Thyroid gland (tissue), 4 donors: Measurements from ENCODE around the gene PPP1R13B. TPM values are rescaled to one million over a fixed set of nuclear protein-coding genes. Genes with fewer than 3 reads are reported as not detected.
A peak's percentile ranks its signal among the peaks of the same experiment; 100 is the strongest.

Experiments
- DNase-seq, 2 donors: peaks; one replicate each; pipeline ENCODE4 v3.0.0-alpha.2; 2019
- H3K27ac ChIP-seq, 3 donors: fragments of 200-600 bp; sonication (generic); 1 replicate in 2 of 3; 2 replicates in 1 of 3; pipeline ENCODE4 v1.5.1; 2016 to 2019; ENCODE audit warnings: mild to moderate bottlenecking in 1 of 3, moderate library complexity in 1 of 3
- H3K27me3 ChIP-seq: fragments of 200-600 bp; sonication (generic); one replicate; pipeline ENCODE4 v1.5.1; 2019
- H3K36me3 ChIP-seq, 2 donors: fragments of 200-600 bp; sonication (generic); one replicate each; pipeline ENCODE4 v1.5.1; 2016 to 2019
- H3K4me1 ChIP-seq, 2 donors: fragments of 200-600 bp; sonication (generic); one replicate each; pipeline ENCODE4 v1.5.1; 2017 to 2019
- H3K4me3 ChIP-seq, 3 donors: fragments of 200-600 bp; sonication (generic); replicated peaks in 1 of 3; 1 replicate in 2 of 3; 2 replicates in 1 of 3; pipeline ENCODE4 v1.5.1; 2016; ENCODE audit warnings: mild to moderate bottlenecking in 1 of 3
- H3K9me3 ChIP-seq: fragments of 200-600 bp; sonication (generic); one replicate; pipeline ENCODE4 v1.5.1; 2017
- POLR2A ChIP-seq, 2 donors: fragments of 450-650 bp; IDR thresholded peaks; one replicate each; pipeline ENCODE4 v1.6.1; 2017; ENCODE audit warnings: antibody characterized with exemption in 2 of 2, mild to moderate bottlenecking in 2 of 2, moderate library complexity in 1 of 2
- WGBS, 2 donors: methylation state at CpG; one replicate each; pipeline ENCODE4 v1.1.5; 2017; 5-methylcytosine and 5-hydroxymethylcytosine counted together
- intact Hi-C: fragments of 100-400 bp; cut with DNase I; formaldehyde crosslinking; loops from one replicate; pipeline ENCODE4 v1.15.1; 2023
- total RNA-seq, 4 donors: library from RNA; depleted of rRNA; stranded (reverse); fragments of >200 nt; gene quantifications; one replicate each; pipeline ENCODE4 v1.2.3, GENCODE V29; 2016
- TF ChIP-seq, protein P1 (sequence below), 6 experiments: fragments of 200-600 bp in 3 of 6; fragments of 450-650 bp in 3 of 6; sonication (generic) in 3 of 6; IDR thresholded peaks; one replicate each; pipeline ENCODE4 v1.5.1; 2016 to 2019; ENCODE audit warnings: antibody characterized with exemption in 6 of 6, mild to moderate bottlenecking in 2 of 6, inconsistent platforms in 1 of 6, moderate library complexity in 1 of 6

The PPP1R13B gene
- total RNA-seq, 4 donors from 2014 or later = 77.0 to 131 (median 81.8) TPM

DNA sequence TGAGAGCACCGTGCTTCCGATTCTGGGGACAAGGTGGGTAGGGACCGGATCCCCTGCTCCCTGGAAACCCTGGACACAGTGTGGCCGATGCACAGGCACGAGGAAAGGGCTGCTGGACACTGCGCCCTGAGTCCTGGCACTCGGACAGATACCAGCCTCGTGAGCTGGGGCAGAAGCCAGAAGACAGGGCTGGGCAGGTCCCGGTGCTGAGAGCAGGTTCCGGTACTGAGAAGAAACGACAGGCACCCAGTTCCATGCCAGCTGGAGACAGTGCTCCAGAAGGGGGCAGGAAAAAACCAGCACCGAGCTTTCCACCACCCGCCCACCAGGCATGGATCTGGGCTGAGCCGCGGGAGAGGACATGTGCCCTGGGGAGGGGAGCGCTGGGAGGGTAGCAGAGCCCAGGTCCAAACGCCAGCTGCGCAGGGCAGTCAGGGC is 138.6 kb downstream of the PPP1R13B start:
- no peak for TF ChIP-seq POLR2A (IDR thresholded peaks at IDR 0.05)
- TF ChIP-seq, protein P1, sequence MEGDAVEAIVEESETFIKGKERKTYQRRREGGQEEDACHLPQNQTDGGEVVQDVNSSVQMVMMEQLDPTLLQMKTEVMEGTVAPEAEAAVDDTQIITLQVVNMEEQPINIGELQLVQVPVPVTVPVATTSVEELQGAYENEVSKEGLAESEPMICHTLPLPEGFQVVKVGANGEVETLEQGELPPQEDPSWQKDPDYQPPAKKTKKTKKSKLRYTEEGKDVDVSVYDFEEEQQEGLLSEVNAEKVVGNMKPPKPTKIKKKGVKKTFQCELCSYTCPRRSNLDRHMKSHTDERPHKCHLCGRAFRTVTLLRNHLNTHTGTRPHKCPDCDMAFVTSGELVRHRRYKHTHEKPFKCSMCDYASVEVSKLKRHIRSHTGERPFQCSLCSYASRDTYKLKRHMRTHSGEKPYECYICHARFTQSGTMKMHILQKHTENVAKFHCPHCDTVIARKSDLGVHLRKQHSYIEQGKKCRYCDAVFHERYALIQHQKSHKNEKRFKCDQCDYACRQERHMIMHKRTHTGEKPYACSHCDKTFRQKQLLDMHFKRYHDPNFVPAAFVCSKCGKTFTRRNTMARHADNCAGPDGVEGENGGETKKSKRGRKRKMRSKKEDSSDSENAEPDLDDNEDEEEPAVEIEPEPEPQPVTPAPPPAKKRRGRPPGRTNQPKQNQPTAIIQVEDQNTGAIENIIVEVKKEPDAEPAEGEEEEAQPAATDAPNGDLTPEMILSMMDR (IDR thresholded peaks at IDR 0.05) = no peak
- DNase-seq = no peak
- H3K4me3 ChIP-seq = no peak overlapping the region
- intact Hi-C loops = no loop called here
- peaks cover 2 to 5% of the 10 kb centered on the region in 2 donors for H3K36me3 ChIP-seq
- 86 to 91% methylated on average over 16 to 18 of the region's 18 CpGs for WGBS, 2 donors
- H3K27ac ChIP-seq = no peak overlapping the region
- H3K4me1 ChIP-seq = peaks cover 17 to 25% of the 10 kb centered on the region in 2 donors
- H3K9me3 ChIP-seq = no peaks in the 10 kb centered on the region
- no peaks in the 10 kb centered on the region for H3K27me3 ChIP-seq

DNA sequence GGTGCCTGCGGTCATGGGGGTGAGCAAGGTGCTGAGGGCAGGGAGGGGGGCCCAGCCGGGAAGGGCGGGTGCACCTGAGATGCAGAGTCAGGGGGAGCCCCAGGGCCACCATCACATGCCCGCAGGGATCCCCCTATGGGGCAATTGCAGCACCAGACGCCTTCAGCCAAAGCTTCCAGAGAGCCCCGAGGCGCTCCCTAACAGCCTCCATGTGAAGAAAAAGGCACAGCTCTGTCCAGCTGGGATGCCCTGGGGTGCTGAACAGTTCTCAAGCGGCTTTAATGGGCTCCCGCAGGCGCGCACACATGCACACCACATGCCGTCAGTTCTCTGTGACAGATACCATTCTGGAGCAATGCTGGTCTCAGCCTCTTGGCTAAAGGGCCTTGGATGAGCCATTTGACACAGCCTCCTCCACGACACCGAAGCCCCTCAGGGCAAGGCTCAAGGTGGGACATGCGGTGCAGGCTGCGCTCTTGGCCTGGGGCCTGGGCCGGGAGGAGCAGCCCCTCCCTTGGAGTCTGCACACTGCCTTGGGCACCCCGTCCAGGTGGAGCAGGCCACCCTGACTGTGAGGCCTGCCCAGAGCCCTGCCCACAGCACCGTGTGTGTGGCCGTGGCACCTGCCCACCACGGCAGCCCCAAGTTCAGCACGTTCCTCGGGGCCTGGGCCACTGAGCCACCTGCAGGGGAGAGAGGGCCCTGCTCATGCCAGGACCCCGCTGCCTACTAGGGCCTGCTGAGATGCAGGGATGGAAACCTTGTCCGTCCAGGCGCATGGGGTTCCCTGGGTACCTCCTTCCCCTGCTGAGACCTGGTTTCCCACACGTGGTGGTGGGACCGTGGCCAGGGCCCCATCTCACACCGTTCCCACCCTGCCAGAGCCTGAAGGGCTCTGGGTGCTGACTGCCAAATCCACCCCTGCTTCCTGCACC is 139.8 kb downstream of the PPP1R13B start:
- 89 to 93% methylated on average over 16 to 18 of the region's 29 CpGs for WGBS, 2 donors
- H3K27ac ChIP-seq = no peak overlapping the region
- intact Hi-C loops = no loop called here
- no peak for DNase-seq
- H3K9me3 ChIP-seq = no peaks in the 10 kb centered on the region
- H3K4me3 ChIP-seq = no peak overlapping the region
- TF ChIP-seq POLR2A (IDR thresholded peaks at IDR 0.05) = no peak
- TF ChIP-seq, protein P1 (IDR thresholded peaks at IDR 0.05) = no peak
- peaks cover 14 to 15% of the 10 kb centered on the region in 2 donors for H3K36me3 ChIP-seq
- H3K4me1 ChIP-seq = peaks cover 14 to 17% of the 10 kb centered on the region in 2 donors
- no peaks in the 10 kb centered on the region for H3K27me3 ChIP-seq

DNA sequence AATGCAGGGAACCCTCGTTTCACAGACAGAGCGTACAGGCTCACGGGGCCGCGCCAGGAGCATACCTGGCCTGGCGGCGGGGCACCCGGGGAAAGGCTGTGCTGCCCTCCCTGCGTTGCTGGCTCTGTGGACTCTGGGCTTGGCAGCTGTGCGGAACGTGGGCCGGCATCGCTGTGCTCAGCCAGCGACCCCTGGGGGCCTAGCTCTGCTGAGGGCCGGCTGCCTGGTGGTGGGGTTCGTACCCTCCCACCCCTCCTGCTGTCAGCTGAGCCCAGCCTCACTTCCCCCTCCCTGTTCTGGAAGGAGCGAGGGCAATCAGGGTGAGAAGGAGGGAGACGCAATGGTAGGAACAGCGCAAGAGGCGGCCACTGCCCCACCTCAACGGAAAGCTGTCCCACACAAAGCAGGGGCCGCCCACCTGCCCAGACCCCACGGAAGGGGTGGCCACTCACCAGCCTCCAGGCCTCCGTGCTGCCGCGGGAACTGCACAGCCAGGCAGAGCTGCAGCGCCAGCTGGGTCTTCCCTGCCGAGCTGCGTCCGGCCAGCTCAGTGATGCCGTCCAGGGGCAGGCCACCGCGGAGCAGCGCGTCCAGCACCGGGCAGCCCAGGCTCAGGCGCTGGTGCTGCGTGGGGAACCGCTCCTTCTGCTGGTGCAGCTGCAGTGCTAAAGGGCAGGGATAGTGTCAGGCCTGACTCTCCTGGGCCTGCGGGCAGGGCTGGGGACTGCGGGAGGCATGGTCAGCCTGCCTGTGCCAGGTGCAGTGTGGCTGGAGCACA is 140.6 kb downstream of the PPP1R13B start:
- peaks cover 5 to 8% of the 10 kb centered on the region in 2 donors for H3K4me1 ChIP-seq

DNA sequence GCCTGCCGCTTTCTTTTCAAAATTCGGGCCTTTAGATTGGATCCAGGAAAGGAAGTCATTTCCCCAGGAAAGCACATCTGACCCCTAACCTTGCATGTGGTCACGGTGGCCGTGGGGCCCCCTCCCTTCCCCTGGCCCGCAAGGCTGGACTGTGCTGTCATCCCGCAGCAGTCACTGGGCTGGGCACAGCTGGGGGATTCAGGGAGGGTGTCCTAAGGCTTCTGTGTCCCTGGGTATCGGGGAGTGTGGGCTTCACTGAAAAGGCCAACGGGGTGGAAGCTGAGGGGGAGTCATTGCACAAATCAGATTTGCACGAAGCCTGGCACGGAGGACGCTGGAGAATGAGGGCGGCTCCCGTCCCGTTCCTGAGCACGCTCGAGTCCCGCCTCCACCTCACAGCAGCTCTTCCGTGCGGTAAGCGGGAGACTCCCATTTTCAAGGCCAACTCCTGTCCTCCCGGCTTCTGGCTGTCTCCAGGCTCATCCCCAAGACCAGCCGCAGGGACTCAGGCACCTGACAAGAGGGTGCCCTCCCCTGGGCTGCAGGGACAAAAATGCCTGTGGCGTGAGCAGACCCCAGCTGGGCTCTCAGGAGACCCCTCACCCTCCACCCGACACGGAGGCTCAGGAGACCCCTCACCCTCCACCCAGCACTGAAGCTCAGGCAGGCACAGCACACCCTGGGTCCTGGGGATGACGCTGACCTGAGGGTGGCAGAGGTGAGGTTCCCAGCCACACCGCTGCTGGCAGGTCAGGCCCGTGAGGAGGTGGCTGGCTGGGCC is 141.7 kb downstream of the PPP1R13B start:
- H3K27ac ChIP-seq = peak overlapping the region in 2 of 3 donors; percentile 14 to 52
- H3K27me3 ChIP-seq = no peaks in the 10 kb centered on the region
- intact Hi-C loops = no loop called here
- TF ChIP-seq, protein P1 (IDR thresholded peaks at IDR 0.05) = no peak
- TF ChIP-seq POLR2A (IDR thresholded peaks at IDR 0.05) = no peak
- peaks cover 20 to 32% of the 10 kb centered on the region in 2 donors for H3K36me3 ChIP-seq
- no peak overlapping the region for H3K4me3 ChIP-seq
- no peaks in the 10 kb centered on the region for H3K4me1 ChIP-seq
- no peak for DNase-seq
- no peaks in the 10 kb centered on the region for H3K9me3 ChIP-seq
- WGBS, 2 donors = 71 to 85% methylated on average over 22 to 26 of the region's 28 CpGs

More for the DNA sequence above, 140.6 kb downstream of the PPP1R13B start:
- no peaks in the 10 kb centered on the region for H3K27me3 ChIP-seq
- H3K4me3 ChIP-seq = no peak overlapping the region
- WGBS, 2 donors = 94 to 97% methylated on average over 13 to 27 of the region's 41 CpGs
- TF ChIP-seq POLR2A (IDR thresholded peaks at IDR 0.05) = no peak
- TF ChIP-seq, protein P1 (IDR thresholded peaks at IDR 0.05) = no peak
- no peak overlapping the region for H3K27ac ChIP-seq
- intact Hi-C loops = no loop called here
- H3K36me3 ChIP-seq = peaks cover 20 to 23% of the 10 kb centered on the region in 2 donors
- H3K9me3 ChIP-seq = no peaks in the 10 kb centered on the region
- no peak for DNase-seq
